ENCODE results near the gene SPPL3. TPM values are rescaled to one million over a fixed set of nuclear protein-coding genes. Genes with fewer than 3 reads are reported as not detected.

Gene SPPL3
- total RNA-seq, 1 donor from 2014 or later, result 26.8 TPM

DNA sequence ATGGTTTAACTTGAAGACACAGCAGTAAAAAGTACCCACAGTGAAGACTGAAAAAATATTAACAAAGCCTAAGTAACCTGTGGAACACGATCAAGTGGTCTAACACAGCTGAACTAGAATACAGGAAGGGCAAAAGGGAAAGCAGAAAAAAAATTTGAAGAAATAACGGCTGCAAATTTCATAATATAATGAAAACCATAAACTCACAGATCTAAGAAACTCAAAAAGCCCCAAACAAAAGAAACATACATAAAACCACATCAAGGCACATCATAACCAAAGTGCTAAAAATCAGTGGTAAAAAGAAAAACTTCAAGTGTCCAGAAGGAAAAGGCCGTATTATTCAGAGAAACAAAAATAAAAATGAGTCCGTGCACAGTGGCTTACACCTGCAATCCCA, 30.9 kb downstream of the SPPL3 start:
- Histone ChIP-seq H3K9me3 (replicated peaks) (no peaks in the 10 kb centered on the region), H3K4me1 (peaks cover 54% of the 10 kb centered on the region), H3K4me3 (no peak overlapping the region), H3K36me3 (no peaks in the 10 kb centered on the region), H3K27me3 (ENCODE audit: low read depth) (no peaks in the 10 kb centered on the region), H3K27ac (replicated peaks) (no peak overlapping the region)
- intact Hi-C loops (cut with micrococcal nuclease), result no loop called here
- no peak for DNase-seq
- TF ChIP-seq, protein P1, sequence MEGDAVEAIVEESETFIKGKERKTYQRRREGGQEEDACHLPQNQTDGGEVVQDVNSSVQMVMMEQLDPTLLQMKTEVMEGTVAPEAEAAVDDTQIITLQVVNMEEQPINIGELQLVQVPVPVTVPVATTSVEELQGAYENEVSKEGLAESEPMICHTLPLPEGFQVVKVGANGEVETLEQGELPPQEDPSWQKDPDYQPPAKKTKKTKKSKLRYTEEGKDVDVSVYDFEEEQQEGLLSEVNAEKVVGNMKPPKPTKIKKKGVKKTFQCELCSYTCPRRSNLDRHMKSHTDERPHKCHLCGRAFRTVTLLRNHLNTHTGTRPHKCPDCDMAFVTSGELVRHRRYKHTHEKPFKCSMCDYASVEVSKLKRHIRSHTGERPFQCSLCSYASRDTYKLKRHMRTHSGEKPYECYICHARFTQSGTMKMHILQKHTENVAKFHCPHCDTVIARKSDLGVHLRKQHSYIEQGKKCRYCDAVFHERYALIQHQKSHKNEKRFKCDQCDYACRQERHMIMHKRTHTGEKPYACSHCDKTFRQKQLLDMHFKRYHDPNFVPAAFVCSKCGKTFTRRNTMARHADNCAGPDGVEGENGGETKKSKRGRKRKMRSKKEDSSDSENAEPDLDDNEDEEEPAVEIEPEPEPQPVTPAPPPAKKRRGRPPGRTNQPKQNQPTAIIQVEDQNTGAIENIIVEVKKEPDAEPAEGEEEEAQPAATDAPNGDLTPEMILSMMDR (IDR thresholded peaks at IDR 0.05; ENCODE audit: borderline replicate concordance), result no peak

DNA sequence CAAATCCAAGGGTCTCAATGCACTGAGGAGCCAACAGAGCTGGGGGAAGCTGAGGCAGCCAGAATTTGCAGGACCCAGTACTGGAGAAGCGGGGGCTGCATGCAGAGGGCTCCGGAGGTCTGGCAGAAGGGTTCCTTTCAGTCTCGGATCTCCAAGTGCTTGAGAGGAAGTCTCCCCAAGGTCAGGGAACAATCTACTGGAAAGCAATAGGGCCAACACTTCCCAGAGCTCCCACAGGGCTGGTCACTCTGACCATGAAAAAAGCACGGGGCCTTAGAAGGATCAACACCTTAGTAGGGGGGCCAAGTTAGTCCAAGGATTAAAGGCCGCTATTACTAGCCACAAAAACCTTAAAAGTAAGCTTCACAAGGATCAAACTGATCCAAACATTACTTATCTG, 31.7 kb downstream of the SPPL3 start:
- intact Hi-C loops (cut with micrococcal nuclease), result no loop called here
- H3K27ac ChIP-seq (replicated peaks), result no peak overlapping the region
- H3K4me1 ChIP-seq, result peaks cover 54% of the 10 kb centered on the region
- peaks cover 5% of the 10 kb centered on the region for H3K36me3 ChIP-seq
- H3K9me3 ChIP-seq (replicated peaks), result no peaks in the 10 kb centered on the region
- H3K27me3 ChIP-seq (ENCODE audit: low read depth), result no peaks in the 10 kb centered on the region
- TF ChIP-seq, protein P1 (IDR thresholded peaks at IDR 0.05; ENCODE audit: borderline replicate concordance), result no peak
- no peak for DNase-seq
- no peak overlapping the region for H3K4me3 ChIP-seq

DNA sequence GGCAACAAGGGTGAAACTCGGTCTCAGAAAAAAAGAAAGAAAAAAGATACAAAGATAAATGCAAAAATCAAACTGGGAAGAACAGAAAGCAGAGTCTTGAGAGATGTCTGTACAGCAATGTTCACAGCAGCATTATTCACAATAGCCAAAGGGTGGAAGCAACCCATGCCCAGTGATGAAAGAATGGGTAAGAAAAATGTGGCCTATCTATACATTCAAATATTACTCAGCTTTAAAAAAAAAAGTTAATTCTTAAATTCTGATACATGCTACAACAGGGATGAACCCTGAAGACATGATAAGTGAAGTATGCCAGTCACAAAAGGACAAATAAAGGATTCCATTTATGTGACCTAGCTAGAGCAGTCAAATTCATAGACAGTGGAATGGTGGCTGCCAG, 33.7 kb downstream of the SPPL3 start:
- H3K4me3 ChIP-seq, result no peak overlapping the region
- intact Hi-C loops (cut with micrococcal nuclease), result no loop called here
- no peaks in the 10 kb centered on the region for H3K27me3 ChIP-seq (ENCODE audit: low read depth)
- DNase-seq, result no peak
- H3K4me1 ChIP-seq, result peaks cover 62% of the 10 kb centered on the region
- H3K36me3 ChIP-seq, result peaks cover 5% of the 10 kb centered on the region
- TF ChIP-seq, protein P1 (IDR thresholded peaks at IDR 0.05; ENCODE audit: borderline replicate concordance), result no peak
- no peak overlapping the region for H3K27ac ChIP-seq (replicated peaks)
- no peaks in the 10 kb centered on the region for H3K9me3 ChIP-seq (replicated peaks)

DNA sequence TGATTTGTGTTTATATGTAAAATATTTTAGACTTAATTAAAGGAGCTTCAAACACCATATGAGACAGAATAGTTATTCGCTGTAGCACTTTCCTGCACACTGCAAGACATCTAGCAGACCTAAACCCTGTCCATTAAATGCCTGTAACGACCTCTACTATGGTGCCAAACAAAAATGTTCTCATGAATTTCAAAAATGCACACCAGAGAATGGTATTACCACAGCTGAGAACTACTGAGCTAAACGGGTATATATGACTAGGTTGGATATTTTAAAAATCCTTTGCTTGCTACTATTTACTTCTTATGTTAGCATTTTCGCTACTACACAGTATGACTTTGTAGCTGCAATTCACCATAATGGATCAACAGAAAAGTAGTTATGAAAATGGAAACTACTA, 34.8 kb downstream of the SPPL3 start:
- no peak for DNase-seq
- no peaks in the 10 kb centered on the region for H3K27me3 ChIP-seq (ENCODE audit: low read depth)
- intact Hi-C loops (cut with micrococcal nuclease), result no loop called here
- H3K4me3 ChIP-seq, result no peak overlapping the region
- peaks cover 63% of the 10 kb centered on the region for H3K4me1 ChIP-seq
- H3K36me3 ChIP-seq, result peaks cover 5% of the 10 kb centered on the region
- no peaks in the 10 kb centered on the region for H3K9me3 ChIP-seq (replicated peaks)
- no peak overlapping the region for H3K27ac ChIP-seq (replicated peaks)
- TF ChIP-seq, protein P1 (IDR thresholded peaks at IDR 0.05; ENCODE audit: borderline replicate concordance), result no peak

DNA sequence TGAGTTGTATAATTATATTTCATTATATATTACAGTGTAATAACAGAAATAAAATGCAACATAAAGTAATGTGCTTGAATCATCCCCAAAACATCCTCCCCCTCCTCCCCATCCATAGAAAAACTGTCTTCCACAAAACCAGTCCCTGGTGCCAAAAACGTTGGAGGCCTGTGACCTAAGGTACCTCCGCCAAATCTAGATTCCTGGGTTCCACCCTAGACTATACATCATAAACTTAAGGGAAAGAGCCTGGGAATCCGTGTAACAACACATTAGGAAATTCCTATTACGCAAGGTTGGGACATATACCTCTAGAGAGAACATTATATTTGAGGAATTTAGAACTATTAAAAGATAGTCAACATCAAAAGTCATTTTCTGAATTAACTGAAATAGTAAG, 38.0 kb downstream of the SPPL3 start:
- TF ChIP-seq, protein P1 (IDR thresholded peaks at IDR 0.05; ENCODE audit: borderline replicate concordance), result no peak
- Histone ChIP-seq H3K27me3 (ENCODE audit: low read depth) (no peaks in the 10 kb centered on the region), H3K36me3 (peaks cover 5% of the 10 kb centered on the region), H3K9me3 (replicated peaks) (no peaks in the 10 kb centered on the region), H3K4me1 (peaks cover 43% of the 10 kb centered on the region), H3K27ac (replicated peaks) (no peak overlapping the region), H3K4me3 (no peak overlapping the region)
- intact Hi-C loops (cut with micrococcal nuclease), result no loop called here
- no peak for DNase-seq

DNA sequence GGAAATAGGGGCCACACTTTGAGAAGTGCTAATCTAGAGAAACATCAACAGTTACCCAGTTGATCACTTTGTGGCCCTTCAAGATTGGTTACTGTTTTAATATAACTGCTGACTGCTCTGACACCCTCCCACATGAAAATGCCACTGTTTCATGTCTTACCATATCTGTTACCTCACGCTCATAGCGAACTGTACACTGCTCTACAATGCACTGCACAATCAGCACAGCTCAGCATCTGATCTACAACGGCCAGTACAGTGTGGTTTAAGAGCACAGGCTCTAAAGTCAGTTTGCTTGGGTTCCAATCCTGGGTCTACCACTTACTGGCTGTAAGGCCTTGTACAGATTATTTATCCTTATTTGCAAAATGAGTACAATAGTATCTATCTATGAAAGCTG, 39.1 kb downstream of the SPPL3 start:
- TF ChIP-seq, protein P1 (IDR thresholded peaks at IDR 0.05; ENCODE audit: borderline replicate concordance), result no peak
- no peak for DNase-seq
- H3K4me3 ChIP-seq, result no peak overlapping the region
- H3K36me3 ChIP-seq, result peaks cover 5% of the 10 kb centered on the region
- H3K9me3 ChIP-seq (replicated peaks), result no peaks in the 10 kb centered on the region
- no peaks in the 10 kb centered on the region for H3K27me3 ChIP-seq (ENCODE audit: low read depth)
- H3K4me1 ChIP-seq, result peaks cover 38% of the 10 kb centered on the region
- H3K27ac ChIP-seq (replicated peaks), result no peak overlapping the region
- intact Hi-C loops (cut with micrococcal nuclease), result no loop called here

Measured in left ventricle myocardium inferior (tissue), 1 donor.